Hepatocyte (in vitro differentiated cells): Measurements from ENCODE around the gene KCNQ5. TPM values are rescaled to one million over a fixed set of nuclear protein-coding genes. Genes with fewer than 3 reads are reported as not detected.

Experiments
- DNase-seq: peaks from one replicate; pipeline ENCODE4 v3.0.0-alpha.2; 2016; ENCODE audit warnings: low spot score
- H2AFZ ChIP-seq: fragments of 200-600 bp; sonication (generic); 2 replicates; pipeline ENCODE4 v1.6.0; 2016; ENCODE audit warnings: antibody characterized with exemption, mild to moderate bottlenecking
- H3K27ac ChIP-seq: fragments of 200-600 bp; sonication (generic); 2 replicates; pipeline ENCODE4 v1.5.1; 2016; ENCODE audit warnings: mild to moderate bottlenecking
- H3K27me3 ChIP-seq: fragments of 200-600 bp; sonication (generic); 2 replicates; pipeline ENCODE4 v1.6.1; 2016
- H3K36me3 ChIP-seq: fragments of 200-600 bp; sonication (generic); replicated peaks from 2 replicates; pipeline ENCODE4 v1.5.1; 2016; ENCODE audit warnings: low read depth; ENCODE audit not compliant: insufficient read depth
- H3K4me1 ChIP-seq: fragments of 200-600 bp; sonication (generic); 2 replicates; pipeline ENCODE4 v1.5.1; 2016; ENCODE audit warnings: mild to moderate bottlenecking, moderate library complexity; ENCODE audit not compliant: insufficient read depth
- H3K4me2 ChIP-seq: fragments of 200-600 bp; sonication (generic); 2 replicates; pipeline ENCODE4 v1.6.0; 2016
- H3K4me3 ChIP-seq: fragments of 200-600 bp; sonication (generic); 2 replicates; pipeline ENCODE4 v1.5.1; 2016; ENCODE audit warnings: mild to moderate bottlenecking
- H3K79me2 ChIP-seq: fragments of 200-600 bp; sonication (generic); 2 replicates; pipeline ENCODE4 v1.6.0; 2017; ENCODE audit warnings: mild to moderate bottlenecking
- H3K9me2 ChIP-seq: fragments of 200-600 bp; sonication (generic); replicated peaks from 2 replicates; pipeline ENCODE4 v1.6.0; 2017; ENCODE audit warnings: mild to moderate bottlenecking; ENCODE audit not compliant: insufficient read depth
- H3K9me3 ChIP-seq: fragments of 200-600 bp; sonication (generic); 2 replicates; pipeline ENCODE4 v1.5.1; 2016; ENCODE audit warnings: low read depth, mild to moderate bottlenecking
- H4K20me1 ChIP-seq: fragments of 200-600 bp; sonication (generic); 2 replicates; pipeline ENCODE4 v1.6.0; 2016; ENCODE audit warnings: mild to moderate bottlenecking; ENCODE audit not compliant: insufficient read depth, poor library complexity, severe bottlenecking
- EZH2 ChIP-seq: fragments of 200-600 bp; sonication (generic); IDR thresholded peaks from 2 replicates; pipeline ENCODE4 v1.6.1; 2016; ENCODE audit warnings: antibody characterized with exemption, mild to moderate bottlenecking, borderline replicate concordance
- EZH2phosphoT487 ChIP-seq: fragments of 200-600 bp; sonication (generic); IDR thresholded peaks from one replicate; pipeline ENCODE4 v1.6.1; 2018; ENCODE audit warnings: antibody characterized with exemption, mild to moderate bottlenecking, low read depth, moderate library complexity; ENCODE audit not compliant: unreplicated experiment, severe bottlenecking
- WGBS: methylation state at CpG from one replicate; pipeline ENCODE4 v1.1.6; 2016; ENCODE audit warnings: low lambda C conversion rate; ENCODE audit errors: missing lambda C conversion rate; 5-methylcytosine and 5-hydroxymethylcytosine counted together
- polyA plus RNA-seq: library from polyadenylated mRNA; unstranded; fragments of >200 nt; fragmentation: Nextera tagmentation; extraction: Ambion mirVana; gene quantifications from 2 replicates; pipeline ENCODE4 v1.2.1, GENCODE V29; 2016
- total RNA-seq: library from RNA; depleted of rRNA; stranded (reverse); fragments of >200 nt; gene quantifications from 2 replicates; pipeline ENCODE4 v1.2.3, GENCODE V29; 2014
- TF ChIP-seq, protein P1 (sequence below): fragments of 200-600 bp; sonication (generic); IDR thresholded peaks from 2 replicates; pipeline ENCODE4 v1.5.1; 2016; ENCODE audit warnings: antibody characterized with exemption, mild to moderate bottlenecking; ENCODE audit not compliant: poor library complexity

The KCNQ5 gene
- total and polyA plus RNA-seq, 2 experiments from 2014 or later, result 1.6 to 2.0 TPM

DNA sequence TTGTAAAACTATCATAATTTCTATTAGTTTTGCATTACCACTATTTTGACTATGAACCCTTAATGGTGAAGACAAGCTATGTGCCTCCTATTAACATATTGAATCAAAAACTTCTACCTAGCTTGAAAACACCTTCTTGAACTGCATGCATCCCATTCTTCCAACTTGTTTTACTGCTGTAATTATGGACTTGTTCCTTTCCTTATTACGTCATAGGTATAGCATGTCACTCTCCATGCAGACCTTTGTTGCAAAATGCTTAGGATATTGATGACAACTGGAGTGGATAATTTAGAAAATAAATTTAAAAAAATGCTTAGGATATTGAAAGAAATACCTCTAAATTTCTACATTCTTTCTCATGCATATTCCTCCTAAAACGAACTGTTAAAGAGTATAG, 219.3 kb downstream of the KCNQ5 start:
- H3K4me1 ChIP-seq, result no peaks in the 10 kb centered on the region
- H3K27me3 ChIP-seq, result no peaks in the 10 kb centered on the region
- H3K36me3 ChIP-seq, result no peaks in the 10 kb centered on the region
- no peaks in the 10 kb centered on the region for H3K9me2 ChIP-seq
- no peaks in the 10 kb centered on the region for H3K9me3 ChIP-seq
- 93% methylated on average over 2 of the region's 2 CpGs for WGBS
- H4K20me1 ChIP-seq, result no peaks in the 10 kb centered on the region
- H3K4me3 ChIP-seq, result no peak overlapping the region
- no peak for TF ChIP-seq EZH2phosphoT487
- no peak for TF ChIP-seq EZH2
- no peak overlapping the region for H3K4me2 ChIP-seq
- no peak for DNase-seq
- H3K79me2 ChIP-seq, result no peaks in the 10 kb centered on the region
- no peak overlapping the region for H2AFZ ChIP-seq
- no peak overlapping the region for H3K27ac ChIP-seq

DNA sequence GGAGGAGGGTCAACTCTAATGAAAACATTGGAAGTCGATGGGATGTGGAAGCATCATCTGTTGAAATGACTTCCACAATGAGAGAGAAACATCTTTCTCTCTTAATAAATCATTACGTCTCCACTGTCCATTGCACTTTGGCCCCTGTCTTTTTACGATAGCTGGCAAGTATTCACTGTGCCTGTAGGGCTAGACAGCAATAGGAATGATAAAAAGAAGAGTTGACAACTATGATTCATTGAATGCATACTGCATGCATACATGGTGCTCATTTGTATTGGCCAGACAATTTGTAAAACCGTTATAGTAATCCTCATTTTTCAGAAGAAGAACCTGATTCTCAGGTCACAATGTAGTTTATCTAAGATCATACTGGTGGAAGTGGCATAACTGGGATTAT, 220.3 kb downstream of the KCNQ5 start:
- TF ChIP-seq EZH2, result no peak
- TF ChIP-seq, protein P1, sequence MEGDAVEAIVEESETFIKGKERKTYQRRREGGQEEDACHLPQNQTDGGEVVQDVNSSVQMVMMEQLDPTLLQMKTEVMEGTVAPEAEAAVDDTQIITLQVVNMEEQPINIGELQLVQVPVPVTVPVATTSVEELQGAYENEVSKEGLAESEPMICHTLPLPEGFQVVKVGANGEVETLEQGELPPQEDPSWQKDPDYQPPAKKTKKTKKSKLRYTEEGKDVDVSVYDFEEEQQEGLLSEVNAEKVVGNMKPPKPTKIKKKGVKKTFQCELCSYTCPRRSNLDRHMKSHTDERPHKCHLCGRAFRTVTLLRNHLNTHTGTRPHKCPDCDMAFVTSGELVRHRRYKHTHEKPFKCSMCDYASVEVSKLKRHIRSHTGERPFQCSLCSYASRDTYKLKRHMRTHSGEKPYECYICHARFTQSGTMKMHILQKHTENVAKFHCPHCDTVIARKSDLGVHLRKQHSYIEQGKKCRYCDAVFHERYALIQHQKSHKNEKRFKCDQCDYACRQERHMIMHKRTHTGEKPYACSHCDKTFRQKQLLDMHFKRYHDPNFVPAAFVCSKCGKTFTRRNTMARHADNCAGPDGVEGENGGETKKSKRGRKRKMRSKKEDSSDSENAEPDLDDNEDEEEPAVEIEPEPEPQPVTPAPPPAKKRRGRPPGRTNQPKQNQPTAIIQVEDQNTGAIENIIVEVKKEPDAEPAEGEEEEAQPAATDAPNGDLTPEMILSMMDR, result no peak
- TF ChIP-seq EZH2phosphoT487, result no peak
- Histone ChIP-seq H3K9me2 (no peaks in the 10 kb centered on the region), H3K4me1 (no peaks in the 10 kb centered on the region), H3K79me2 (no peaks in the 10 kb centered on the region), H3K27ac (no peak overlapping the region), H3K9me3 (no peaks in the 10 kb centered on the region), H3K27me3 (no peaks in the 10 kb centered on the region), H2AFZ (no peak overlapping the region), H3K4me3 (no peak overlapping the region), H3K4me2 (no peak overlapping the region), H4K20me1 (no peaks in the 10 kb centered on the region), H3K36me3 (no peaks in the 10 kb centered on the region)
- no peak for DNase-seq
- WGBS, result 70% methylated on average over 4 of the region's 4 CpGs

DNA sequence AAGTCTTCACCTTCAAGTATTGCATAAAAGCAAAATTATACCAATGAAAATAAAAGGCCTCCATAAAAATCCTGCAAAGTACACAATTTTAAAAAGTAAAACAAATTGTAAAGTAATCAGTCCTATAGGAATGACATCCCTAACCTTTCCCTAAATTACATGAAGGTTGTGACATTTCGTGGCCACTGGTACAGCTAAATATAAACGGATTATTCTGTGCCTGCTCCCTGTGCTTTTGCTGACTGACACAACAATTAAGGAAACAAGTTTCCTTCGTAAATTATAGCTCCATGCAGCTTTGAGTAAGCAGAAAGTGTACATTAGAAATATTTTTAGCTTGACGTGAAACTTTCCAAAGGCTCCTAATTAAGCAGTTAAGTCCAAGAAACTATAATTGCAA, 222.8 kb downstream of the KCNQ5 start:
- TF ChIP-seq, protein P1, result no peak
- TF ChIP-seq EZH2phosphoT487 (no peak), EZH2 (no peak)
- no peaks in the 10 kb centered on the region for H3K9me2 ChIP-seq
- H4K20me1 ChIP-seq, result no peaks in the 10 kb centered on the region
- H3K4me2 ChIP-seq, result no peak overlapping the region
- H3K36me3 ChIP-seq, result no peaks in the 10 kb centered on the region
- no peaks in the 10 kb centered on the region for H3K9me3 ChIP-seq
- no peak for DNase-seq
- no peaks in the 10 kb centered on the region for H3K4me1 ChIP-seq
- H3K27me3 ChIP-seq, result no peaks in the 10 kb centered on the region
- H2AFZ ChIP-seq, result no peak overlapping the region
- no peaks in the 10 kb centered on the region for H3K79me2 ChIP-seq
- 68% methylated on average over 4 of the region's 4 CpGs for WGBS
- no peak overlapping the region for H3K4me3 ChIP-seq
- H3K27ac ChIP-seq, result no peak overlapping the region

DNA sequence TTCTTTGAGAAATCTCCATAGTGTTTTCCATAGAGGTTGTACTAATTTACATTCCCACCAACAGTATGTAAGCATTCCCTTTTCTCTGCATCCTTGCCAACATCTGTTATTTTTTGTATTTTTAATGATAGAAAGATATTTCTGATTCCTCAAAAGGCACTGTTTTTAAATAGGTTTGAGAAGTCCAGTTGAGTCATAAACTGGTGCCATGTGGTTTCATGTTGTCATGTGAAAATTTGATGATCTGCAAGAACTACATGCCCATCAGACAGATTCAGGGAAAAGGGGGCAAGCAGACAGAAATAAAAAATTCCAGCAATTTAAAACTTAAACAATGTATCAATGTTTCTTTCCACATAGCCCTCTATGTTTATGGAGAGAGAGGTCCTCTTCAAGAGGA, 227.5 kb downstream of the KCNQ5 start:
- H3K9me2 ChIP-seq, result no peaks in the 10 kb centered on the region
- H3K27me3 ChIP-seq, result no peaks in the 10 kb centered on the region
- no peaks in the 10 kb centered on the region for H3K36me3 ChIP-seq
- no peaks in the 10 kb centered on the region for H3K79me2 ChIP-seq
- H3K4me2 ChIP-seq, result no peak overlapping the region
- DNase-seq, result no peak
- H4K20me1 ChIP-seq, result no peaks in the 10 kb centered on the region
- H3K27ac ChIP-seq, result no peak overlapping the region
- no peak overlapping the region for H2AFZ ChIP-seq
- TF ChIP-seq, protein P1, result no peak
- no peaks in the 10 kb centered on the region for H3K9me3 ChIP-seq
- no peaks in the 10 kb centered on the region for H3K4me1 ChIP-seq
- no peak overlapping the region for H3K4me3 ChIP-seq
